GM10248 (cell line): ENCODE data around the gene ZYG11B.
"Not testable (repeated sequence)": the region's sequence is repeated elsewhere in the genome, so short reads cannot be mapped to it uniquely, and the experiment has no call there.

ENCODE experiments used
- CTCF ChIA-PET: fragments of 300-600 bp; sonication (Branson Sonifier 250); formaldehyde crosslinking; extraction: SDS; loops from one replicate; lab custom pipeline; 2021; ENCODE audit warnings: antibody characterized with exemption; lab: Yijun Ruan, JAX
- POLR2A ChIA-PET: fragments of 350-650 bp; sonication (Branson Sonifier 250); formaldehyde crosslinking; extraction: SDS; loops from one replicate; lab custom pipeline; 2020; ENCODE audit warnings: antibody characterized with exemption; lab: Yijun Ruan, JAX
- DNase-seq: peaks from one replicate; pipeline ENCODE4 v3.0.0; 2012; ENCODE audit errors: extremely low spot score
- CTCF ChIP-seq: IDR thresholded peaks from 2 replicates; pipeline ENCODE4 v1.5.1; 2012; ENCODE audit warnings: mild to moderate bottlenecking, low read depth; ENCODE audit errors: extremely low read depth, missing control alignments, control extremely low read depth

The ZYG11B gene

GRCh38 chr1:52741259-52741658 is 15.0 kb downstream of the ZYG11B start:
- ChIA-PET POLR2A (no interaction called here), CTCF (no interaction called here)
- DNase-seq: no peak
- TF ChIP-seq CTCF: no peak

DNA sequence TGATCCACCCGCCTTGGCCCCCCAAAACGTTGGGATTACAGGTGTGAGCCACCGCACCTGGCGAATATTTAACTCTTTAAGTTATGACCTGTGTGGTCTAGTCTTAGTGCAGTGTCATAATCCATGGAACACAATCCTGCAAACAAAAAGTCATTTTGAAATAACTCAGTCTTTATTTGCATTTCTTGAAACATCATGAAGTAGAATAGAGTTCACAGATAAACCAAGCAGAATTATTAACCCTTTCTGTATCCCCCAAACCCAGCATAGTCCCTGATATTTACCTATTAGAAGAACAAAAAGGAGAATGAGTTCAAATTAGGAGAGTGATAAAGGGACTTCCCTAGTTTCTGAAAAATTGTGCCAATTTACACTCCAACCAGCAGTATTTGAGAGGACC is 19.9 kb downstream of the ZYG11B start:
- no peak for TF ChIP-seq CTCF
- DNase-seq: no peak
- ChIA-PET POLR2A (no interaction called here), CTCF (no interaction called here)

DNA sequence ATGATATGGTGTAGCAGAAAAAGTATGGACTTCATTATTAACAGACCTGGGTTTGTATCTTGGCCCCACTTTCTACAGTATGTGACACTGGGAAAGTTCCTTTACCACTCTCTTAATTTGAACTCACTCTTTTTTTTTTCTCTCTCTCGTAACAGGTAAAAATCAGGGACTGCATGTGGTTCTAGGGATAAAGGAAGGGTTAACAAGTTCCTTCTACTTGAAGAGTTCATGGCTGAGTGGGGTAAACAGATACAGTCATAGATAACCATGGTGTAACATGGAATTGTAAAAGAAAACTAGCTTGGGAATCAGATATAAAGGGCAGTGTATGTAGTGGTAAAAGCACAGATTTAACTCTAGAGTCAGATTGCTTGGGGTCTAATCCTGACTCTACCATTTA is 21.2 kb downstream of the ZYG11B start:
- POLR2A ChIA-PET: no interaction called here
- CTCF ChIA-PET: interaction anchor here (1.1 to 1.3 kb wide), 2 partner anchors 11 to 48 kb away, joined by 4 to 6 read pairs; no protein-coding TSS in a partner anchor
- DNase-seq: no peak
- no peak for TF ChIP-seq CTCF

GRCh38 chr1:52748119-52748518 is 21.9 kb downstream of the ZYG11B start:
- ChIA-PET CTCF (interaction anchor here (0.6 to 1.8 kb wide), 6 partner anchors 8 to 132 kb away, joined by 3 to 7 read pairs (median 4); no protein-coding TSS in a partner anchor), POLR2A (no interaction called here)
- DNase-seq: no peak
- no peak for TF ChIP-seq CTCF

DNA sequence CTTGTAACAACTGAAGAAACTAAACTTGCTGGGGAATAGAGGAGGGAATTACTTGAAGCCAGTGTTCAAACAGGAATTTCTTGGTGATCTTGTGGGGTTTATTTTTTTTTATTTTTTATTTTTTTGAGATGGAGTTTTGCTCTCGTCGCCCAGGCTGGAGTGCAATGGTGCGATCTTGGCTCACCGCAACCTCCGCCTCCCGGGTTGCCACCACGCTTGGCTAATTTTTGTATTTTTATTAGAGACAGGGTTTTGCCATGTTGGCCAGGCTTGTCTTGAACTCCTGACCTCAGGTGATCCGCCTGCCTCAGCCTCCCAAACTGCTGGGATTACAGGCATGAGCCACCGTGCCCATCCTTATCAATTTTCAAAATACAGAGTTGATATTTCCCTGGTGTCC is 23.2 kb downstream of the ZYG11B start:
- DNase-seq, POLR2A ChIA-PET: not testable (repeated sequence)
- CTCF ChIA-PET: interaction anchor here (0.9 to 1.8 kb wide), 3 partner anchors 10 to 84 kb away, joined by 3 to 7 read pairs (median 5); no protein-coding TSS in a partner anchor

GRCh38 chr1:52750139-52750538 is 23.9 kb downstream of the ZYG11B start:
- DNase-seq, CTCF ChIA-PET: not testable (repeated sequence)
- POLR2A ChIA-PET: interaction anchor here (0.7 kb wide), 1 partner anchor 15 kb away, joined by 5 read pairs; no protein-coding TSS in a partner anchor

- ChIA-PET CTCF (no interaction called here), POLR2A (no interaction called here)
Observed at GRCh38 chr1:52751589-52752483, 25.6 kb downstream of the ZYG11B start.

More at GRCh38 chr1:52751589-52752483, 25.6 kb downstream of the ZYG11B start:
- TF ChIP-seq CTCF: no peak
- no peak for DNase-seq
